GM23338 (cell line): Measurements from ENCODE around the gene KRTCAP2. TPM values are rescaled to one million over a fixed set of nuclear protein-coding genes. Genes with fewer than 3 reads are reported as not detected.

Source experiments
- ATAC-seq: fragments of 200-7000 bp; cut with Tn5 transposase; 3 replicates; pipeline ENCODE4 v1.9.1; 2020
- DNase-seq: peaks from one replicate; pipeline ENCODE4 v3.0.0-alpha.2; 2015; ENCODE audit warnings: low spot score
- H2AFZ ChIP-seq: fragments of 200-600 bp; sonication (generic); 2 replicates; pipeline ENCODE4 v1.8.0; 2016; ENCODE audit warnings: antibody characterized with exemption, mild to moderate bottlenecking, moderate library complexity
- H3F3A ChIP-seq: fragments of 200-600 bp; sonication (generic); replicated peaks from 2 replicates; pipeline ENCODE4 v1.8.0; 2017; ENCODE audit warnings: antibody characterized with exemption, mixed run types, low read depth
- H3K27ac ChIP-seq: fragments of 200-600 bp; sonication (generic); 2 replicates; pipeline ENCODE4 v1.6.1; 2016; ENCODE audit warnings: low read depth
- H3K27me3 ChIP-seq: fragments of 200-600 bp; sonication (generic); 2 replicates; pipeline ENCODE4 v1.8.0; 2016; ENCODE audit warnings: mild to moderate bottlenecking, mixed run types, moderate library complexity; ENCODE audit not compliant: insufficient read depth
- H3K36me3 ChIP-seq: fragments of 200-600 bp; sonication (generic); 2 replicates; pipeline ENCODE4 v1.8.0; 2016; ENCODE audit warnings: mild to moderate bottlenecking; ENCODE audit not compliant: insufficient read depth
- H3K4me1 ChIP-seq: fragments of 200-600 bp; sonication (generic); 2 replicates; pipeline ENCODE4 v1.8.0; 2016; ENCODE audit warnings: mild to moderate bottlenecking, moderate library complexity; ENCODE audit not compliant: insufficient read depth
- H3K4me2 ChIP-seq: fragments of 200-600 bp; sonication (generic); 2 replicates; pipeline ENCODE4 v1.7.1; 2017; ENCODE audit warnings: mixed run types
- H3K4me3 ChIP-seq: fragments of 200-600 bp; sonication (generic); 2 replicates; pipeline ENCODE4 v1.6.1; 2016; ENCODE audit warnings: mixed run types
- H3K79me2 ChIP-seq: fragments of 200-600 bp; sonication (generic); replicated peaks from 2 replicates; pipeline ENCODE4 v1.8.0; 2017; ENCODE audit warnings: mild to moderate bottlenecking; ENCODE audit not compliant: insufficient read depth
- H3K9me2 ChIP-seq: fragments of 200-600 bp; sonication (generic); 2 replicates; pipeline ENCODE4 v1.8.0; 2017; ENCODE audit not compliant: insufficient read depth
- H4K20me1 ChIP-seq: fragments of 200-600 bp; sonication (generic); replicated peaks from 2 replicates; pipeline ENCODE4 v1.8.0; 2017; ENCODE audit warnings: mild to moderate bottlenecking; ENCODE audit not compliant: insufficient read depth
- H3K27ac Mint-ChIP-seq: 2 replicates; pipeline ENCODE4 v1.8.0; 2020; ENCODE audit warnings: inconsistent platforms, mild to moderate bottlenecking, moderate library complexity, mixed read lengths
- H3K27me3 Mint-ChIP-seq: 3 replicates; pipeline ENCODE4 v1.8.0; 2022; ENCODE audit warnings: low read depth, mild to moderate bottlenecking, moderate library complexity, mixed read lengths, inconsistent platforms; ENCODE audit not compliant: insufficient read depth, poor library complexity
- H3K36me3 Mint-ChIP-seq: 3 replicates; pipeline ENCODE4 v1.8.0; 2021; ENCODE audit warnings: low read depth, mild to moderate bottlenecking, inconsistent platforms, moderate library complexity, mixed read lengths
- H3K4me1 Mint-ChIP-seq: 3 replicates; pipeline ENCODE4 v1.8.0; 2020; ENCODE audit warnings: mild to moderate bottlenecking, inconsistent platforms, mixed read lengths
- H3K4me3 Mint-ChIP-seq: 3 replicates; pipeline ENCODE4 v1.8.0; 2021; ENCODE audit warnings: moderate library complexity, mild to moderate bottlenecking, inconsistent platforms, mixed read lengths
- H3K9me3 Mint-ChIP-seq: 3 replicates; pipeline ENCODE4 v1.8.0; 2020; ENCODE audit warnings: moderate library complexity, mild to moderate bottlenecking, inconsistent platforms, mixed read lengths
- CREB1 ChIP-seq: fragments of 250-450 bp; sonication (Bioruptor Pico); IDR thresholded peaks from 2 replicates; pipeline ENCODE4 v1.5.0; 2020; ENCODE audit warnings: low read depth, mild to moderate bottlenecking, moderate library complexity
- ETS1 ChIP-seq: IDR thresholded peaks from 2 replicates; pipeline ENCODE4 v1.6.1; 2016; ENCODE audit warnings: antibody characterized with exemption
- EZH2 ChIP-seq: fragments of 200-600 bp; sonication (generic); IDR thresholded peaks from one replicate; pipeline ENCODE4 v1.8.0; 2017; ENCODE audit warnings: antibody characterized with exemption, mild to moderate bottlenecking, low read depth; ENCODE audit not compliant: unreplicated experiment
- EZH2phosphoT487 ChIP-seq: fragments of 200-600 bp; sonication (generic); IDR thresholded peaks from one replicate; pipeline ENCODE4 v1.8.1; 2018; ENCODE audit warnings: antibody characterized with exemption; ENCODE audit not compliant: unreplicated experiment
- JUNB ChIP-seq: IDR thresholded peaks from one replicate; pipeline ENCODE4 v1.6.1; 2016; ENCODE audit warnings: antibody characterized with exemption; ENCODE audit not compliant: unreplicated experiment
- NANOG ChIP-seq: IDR thresholded peaks from 2 replicates; pipeline ENCODE4 v1.6.1; 2016; ENCODE audit warnings: antibody characterized with exemption, borderline replicate concordance
- POLR2AphosphoS5 ChIP-seq: IDR thresholded peaks from 2 replicates; pipeline ENCODE4 v1.6.1; 2016; ENCODE audit warnings: antibody characterized with exemption, low read depth
- REST ChIP-seq: IDR thresholded peaks from one replicate; pipeline ENCODE4 v1.6.1; 2018; ENCODE audit warnings: antibody characterized with exemption; ENCODE audit not compliant: unreplicated experiment
- STAT1 ChIP-seq: IDR thresholded peaks from one replicate; pipeline ENCODE4 v1.6.1; 2016; ENCODE audit warnings: antibody characterized with exemption; ENCODE audit not compliant: unreplicated experiment
- ZNF114 ChIP-seq: fragments of 250-450 bp; sonication (Bioruptor Pico); IDR thresholded peaks from 2 replicates; pipeline ENCODE4 v1.5.0; 2020; ENCODE audit warnings: mild to moderate bottlenecking, moderate library complexity
- ZNF331 ChIP-seq: fragments of 250-450 bp; sonication (Bioruptor Pico); IDR thresholded peaks from 2 replicates; pipeline ENCODE4 v1.5.0; 2020; ENCODE audit warnings: low read depth, mild to moderate bottlenecking, moderate library complexity
- polyA plus RNA-seq: library from polyadenylated mRNA; unstranded; fragments of >200 nt; fragmentation: Nextera tagmentation; extraction: Ambion mirVana; gene quantifications from 2 replicates; pipeline ENCODE4 v1.2.1, GENCODE V29; 2016
- total RNA-seq: library from RNA; depleted of rRNA; stranded (reverse); fragments of >200 nt; shearing (Covaris generic); gene quantifications from 2 replicates; pipeline ENCODE4 v1.2.3, GENCODE V29; 2014
- TF ChIP-seq, protein P1 (sequence below), 2 experiments: fragments of 200-600 bp in 1 of 2; sonication (generic) in 1 of 2; conservative IDR thresholded peaks; 2 replicates each; pipeline versions ENCODE4 v1.5.1 to v1.6.1; 2016 to 2017; ENCODE audit warnings: antibody characterized with exemption in 2 of 2, low read depth in 2 of 2, mild to moderate bottlenecking in 2 of 2, moderate library complexity in 1 of 2

Gene KRTCAP2
- total and polyA plus RNA-seq, 2 experiments from 2014 or later: 106 to 579 TPM

DNA sequence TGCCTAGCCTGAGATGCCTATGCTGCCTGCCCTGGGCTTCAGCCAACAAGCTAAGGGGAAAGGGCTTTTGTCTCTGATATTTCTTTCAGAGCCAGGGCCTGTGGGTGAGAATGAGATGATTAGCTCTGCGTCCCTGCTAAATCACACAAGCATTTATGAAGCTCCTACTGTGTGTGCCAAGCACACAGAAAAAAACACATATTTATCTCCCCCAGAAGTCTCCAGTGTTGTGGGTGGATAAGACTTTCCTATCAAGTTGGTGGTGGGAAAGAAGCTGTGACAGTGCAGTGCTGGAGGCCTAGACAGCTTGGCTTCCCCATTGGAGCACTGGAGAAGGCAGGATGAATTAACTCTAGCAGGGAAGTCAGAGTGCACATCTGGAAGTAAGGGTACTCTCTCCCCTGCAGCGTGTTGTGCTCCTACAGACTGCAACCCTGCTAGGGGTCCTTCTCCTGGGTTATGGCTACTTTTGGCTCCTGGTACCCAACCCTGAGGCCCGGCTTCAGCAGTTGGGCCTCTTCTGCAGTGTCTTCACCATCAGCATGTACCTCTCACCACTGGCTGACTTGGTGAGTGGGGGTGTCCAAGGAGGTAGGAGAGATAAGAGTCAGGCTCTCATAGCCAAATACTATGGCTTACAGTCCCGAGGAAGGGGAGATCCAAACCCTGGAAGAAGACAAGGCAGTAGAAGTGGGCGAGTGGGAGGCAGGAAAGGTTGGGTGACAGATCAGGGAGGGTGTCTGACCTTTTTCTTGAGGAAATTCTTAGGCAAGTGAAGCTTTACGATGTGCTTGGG lies 35.8 kb downstream of the KRTCAP2 start (continued):
- TF ChIP-seq EZH2: no peak
- TF ChIP-seq NANOG: no peak
- TF ChIP-seq ZNF114 (CRISPR knock-in tag): no peak
- TF ChIP-seq ZNF331 (CRISPR knock-in tag): no peak
- no peak for TF ChIP-seq CREB1 (CRISPR knock-in tag)
- TF ChIP-seq, protein P1, sequence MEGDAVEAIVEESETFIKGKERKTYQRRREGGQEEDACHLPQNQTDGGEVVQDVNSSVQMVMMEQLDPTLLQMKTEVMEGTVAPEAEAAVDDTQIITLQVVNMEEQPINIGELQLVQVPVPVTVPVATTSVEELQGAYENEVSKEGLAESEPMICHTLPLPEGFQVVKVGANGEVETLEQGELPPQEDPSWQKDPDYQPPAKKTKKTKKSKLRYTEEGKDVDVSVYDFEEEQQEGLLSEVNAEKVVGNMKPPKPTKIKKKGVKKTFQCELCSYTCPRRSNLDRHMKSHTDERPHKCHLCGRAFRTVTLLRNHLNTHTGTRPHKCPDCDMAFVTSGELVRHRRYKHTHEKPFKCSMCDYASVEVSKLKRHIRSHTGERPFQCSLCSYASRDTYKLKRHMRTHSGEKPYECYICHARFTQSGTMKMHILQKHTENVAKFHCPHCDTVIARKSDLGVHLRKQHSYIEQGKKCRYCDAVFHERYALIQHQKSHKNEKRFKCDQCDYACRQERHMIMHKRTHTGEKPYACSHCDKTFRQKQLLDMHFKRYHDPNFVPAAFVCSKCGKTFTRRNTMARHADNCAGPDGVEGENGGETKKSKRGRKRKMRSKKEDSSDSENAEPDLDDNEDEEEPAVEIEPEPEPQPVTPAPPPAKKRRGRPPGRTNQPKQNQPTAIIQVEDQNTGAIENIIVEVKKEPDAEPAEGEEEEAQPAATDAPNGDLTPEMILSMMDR (conservative IDR thresholded peaks at IDR 0.05; ENCODE audit: low read depth in 2 of 2): no peak
- no peak for TF ChIP-seq ETS1

DNA sequence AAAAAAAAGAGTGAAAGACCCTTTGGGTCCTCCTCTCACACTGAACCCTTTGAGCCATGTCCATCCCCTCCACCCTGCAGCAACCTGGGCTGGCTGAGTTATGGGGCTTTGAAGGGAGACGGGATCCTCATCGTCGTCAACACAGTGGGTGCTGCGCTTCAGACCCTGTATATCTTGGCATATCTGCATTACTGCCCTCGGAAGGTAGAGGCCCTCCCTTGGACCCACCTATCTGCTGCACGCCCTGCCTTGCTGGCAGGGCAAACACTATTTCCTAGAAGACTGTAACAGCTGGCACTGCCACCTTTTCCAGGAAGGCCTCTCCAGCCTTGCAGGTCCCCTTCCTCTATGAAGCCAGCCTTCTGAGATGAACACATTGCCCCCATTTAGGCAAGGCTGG lies 36.4 kb downstream of the KRTCAP2 start:
- peaks cover 13% of the 10 kb centered on the region for H4K20me1 ChIP-seq
- H3K4me1 ChIP-seq: peaks cover 16% of the 10 kb centered on the region
- 0 out of 2 replicates have a peak overlapping the region, but pooled peaks have one; percentile 88 for H2AFZ ChIP-seq
- H3K27me3 ChIP-seq: peaks cover 5% of the 10 kb centered on the region
- Mint-ChIP-seq H3K4me3 (peak overlapping the region; percentile 94), H3K27me3 (peaks cover 17% of the 10 kb centered on the region), H3K36me3 (peaks cover 19% of the 10 kb centered on the region), H3K4me1 (peaks cover 13% of the 10 kb centered on the region), H3K9me3 (no peaks in the 10 kb centered on the region), H3K27ac (no peak overlapping the region; the same call in 1 of the 2 replicates)
- no peaks in the 10 kb centered on the region for H3K36me3 ChIP-seq
- no peaks in the 10 kb centered on the region for H3K9me2 ChIP-seq
- H3K4me3 ChIP-seq: peak overlapping the region; percentile 82
- peak overlapping the region; percentile 95; the same call in 1 of the 2 replicates for H3K27ac ChIP-seq
- no peak for ATAC-seq
- H3F3A ChIP-seq: peaks cover 28% of the 10 kb centered on the region
- H3K79me2 ChIP-seq: peaks cover 22% of the 10 kb centered on the region
- peak; percentile 25 for DNase-seq
- peak overlapping the region; percentile 95 for H3K4me2 ChIP-seq
- TF ChIP-seq CREB1 (CRISPR knock-in tag) (no peak), ZNF114 (CRISPR knock-in tag) (no peak), JUNB (no peak), STAT1 (no peak), ETS1 (no peak), REST (no peak), EZH2phosphoT487 (no peak), EZH2 (no peak), POLR2AphosphoS5 (no peak), NANOG (no peak), ZNF331 (CRISPR knock-in tag) (no peak)
- TF ChIP-seq, protein P1 (conservative IDR thresholded peaks at IDR 0.05; ENCODE audit: low read depth in 2 of 2): no peak
